Fibroblast of skin of left quadriceps (primary cell): ENCODE measurements around the gene ANKRD12.
"Not testable (repeated sequence)": the region's sequence is repeated elsewhere in the genome, so short reads cannot be mapped to it uniquely, and the experiment has no call there.

Source experiments
- DNase-seq, 2 experiments: peaks; one replicate each; pipeline ENCODE4 v3.0.0-alpha.2; 2013; ENCODE audit warnings: low read depth in 2 of 2

ANKRD12 gene

GRCh38 chr18:9140984-9141383, 4.4 kb downstream of the ANKRD12 start:
- DNase-seq: no peak

- DNase-seq: no peak
Measured at GRCh38 chr18:9146224-9146623, 9.6 kb downstream of the ANKRD12 start.

GRCh38 chr18:9147440-9148202, 11.0 kb downstream of the ANKRD12 start:
- peak; percentile 44 to 46 for DNase-seq

GRCh38 chr18:9148203-9148552, 11.6 kb downstream of the ANKRD12 start:
- DNase-seq: no peak

- DNase-seq: no peak
Measured at GRCh38 chr18:9150121-9150520, 13.5 kb downstream of the ANKRD12 start.

GRCh38 chr18:9153256-9153655, 16.7 kb downstream of the ANKRD12 start:
- DNase-seq: no peak

- DNase-seq: no peak
Measured at GRCh38 chr18:9156604-9157249, 20.1 kb downstream of the ANKRD12 start.

GRCh38 chr18:9157806-9158205, 21.2 kb downstream of the ANKRD12 start:
- no peak for DNase-seq

- DNase-seq: no peak
Measured at GRCh38 chr18:9160014-9160413, 23.4 kb downstream of the ANKRD12 start.

- not testable (repeated sequence) for DNase-seq
Measured at GRCh38 chr18:9162663-9163062, 26.1 kb downstream of the ANKRD12 start.

- not testable (repeated sequence) for DNase-seq
Measured at GRCh38 chr18:9164149-9164548, 27.6 kb downstream of the ANKRD12 start.

GRCh38 chr18:9165883-9166282, 29.3 kb downstream of the ANKRD12 start:
- DNase-seq: not testable (repeated sequence)

- DNase-seq: not testable (repeated sequence)
Measured at GRCh38 chr18:9169515-9169914, 32.9 kb downstream of the ANKRD12 start.

GRCh38 chr18:9171919-9172318, 35.3 kb downstream of the ANKRD12 start:
- not testable (repeated sequence) for DNase-seq

- no peak for DNase-seq
Measured at GRCh38 chr18:9172506-9173127, 36.0 kb downstream of the ANKRD12 start.

- no peak for DNase-seq
Measured at GRCh38 chr18:9173770-9174233, 37.2 kb downstream of the ANKRD12 start.

GRCh38 chr18:9174302-9174701, 37.7 kb downstream of the ANKRD12 start:
- DNase-seq: no peak

GRCh38 chr18:9175115-9175514, 38.5 kb downstream of the ANKRD12 start:
- DNase-seq: no peak

GRCh38 chr18:9177031-9177430, 40.5 kb downstream of the ANKRD12 start:
- no peak for DNase-seq

GRCh38 chr18:9177466-9177865, 40.9 kb downstream of the ANKRD12 start:
- no peak for DNase-seq

GRCh38 chr18:9178557-9178956, 42.0 kb downstream of the ANKRD12 start:
- no peak for DNase-seq

- DNase-seq: no peak
Measured at GRCh38 chr18:9181275-9181674, 44.7 kb downstream of the ANKRD12 start.

- DNase-seq: no peak
Measured at GRCh38 chr18:9182852-9183399, 46.3 kb downstream of the ANKRD12 start.
